Erythroblast (primary cell): Measurements from ENCODE around the gene CFD.
"Not testable (repeated sequence)": the region's sequence is repeated elsewhere in the genome, so short reads cannot be mapped to it uniquely, and the experiment has no call there.

Experiments
- DNase-seq, 2 experiments: peaks; one replicate each; lab custom pipeline; 2025; lab: John Stamatoyannopoulos, UW
- GATA1 ChIP-seq: IDR thresholded peaks from 2 replicates; pipeline ENCODE4 v1.6.1; 2011; ENCODE audit warnings: low read depth, mild to moderate bottlenecking, control low read depth, low read length, moderate library complexity
- POLR2A ChIP-seq: IDR thresholded peaks from 2 replicates; pipeline ENCODE4 v1.6.1; 2011; ENCODE audit warnings: mild to moderate bottlenecking, low read length

The CFD gene

DNA sequence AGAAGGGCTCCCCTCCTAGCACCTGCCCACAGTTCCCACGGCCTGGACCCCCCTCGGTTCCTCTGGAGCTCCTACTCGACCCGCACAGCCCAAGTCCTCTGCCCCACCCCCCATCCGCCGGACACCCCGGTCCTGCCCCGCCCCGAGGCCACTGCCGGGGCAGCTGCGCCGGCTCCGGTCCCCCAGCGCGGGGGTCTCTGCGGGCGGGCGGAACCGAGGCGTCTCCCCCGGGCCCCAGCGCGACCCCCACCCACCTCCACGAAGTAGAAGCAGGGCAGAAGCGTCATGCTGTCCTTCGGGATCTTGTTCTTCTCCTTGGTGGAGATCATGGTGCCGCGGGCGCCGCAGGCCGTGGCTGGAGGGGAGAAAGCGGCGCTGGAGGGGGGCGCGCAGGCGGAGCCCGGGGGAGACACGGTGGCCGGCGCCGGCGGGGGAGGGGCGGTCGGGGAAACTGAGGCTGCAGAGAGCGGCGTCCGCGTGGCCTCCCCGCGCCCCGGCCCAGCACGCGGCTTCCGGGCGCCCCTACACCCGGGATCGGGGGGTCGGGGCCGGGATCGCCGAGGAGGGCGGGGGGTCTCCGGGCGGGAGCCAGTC, 38.1 kb upstream of the CFD start:
- DNase-seq: no peak
- TF ChIP-seq GATA1 (no peak), POLR2A (no peak)

- DNase-seq: no peak
- TF ChIP-seq POLR2A (no peak), GATA1 (no peak)
These were observed 37.5 kb upstream of the CFD start, which contains the start of gene PLPPR3 for GRCh38 chr19:821825-822503. PLPPR3 (minus strand) TSS chr19:821955; CDS start chr19:821559, 396 bp downstream.

GRCh38 chr19:823565-824121, 35.8 kb upstream of the CFD start:
- DNase-seq: no peak
- TF ChIP-seq POLR2A (no peak), GATA1 (no peak)

- TF ChIP-seq GATA1: no peak
- no peak for TF ChIP-seq POLR2A
- DNase-seq: no peak
These were observed 34.6 kb upstream of the CFD start for GRCh38 chr19:824885-825284.

DNA sequence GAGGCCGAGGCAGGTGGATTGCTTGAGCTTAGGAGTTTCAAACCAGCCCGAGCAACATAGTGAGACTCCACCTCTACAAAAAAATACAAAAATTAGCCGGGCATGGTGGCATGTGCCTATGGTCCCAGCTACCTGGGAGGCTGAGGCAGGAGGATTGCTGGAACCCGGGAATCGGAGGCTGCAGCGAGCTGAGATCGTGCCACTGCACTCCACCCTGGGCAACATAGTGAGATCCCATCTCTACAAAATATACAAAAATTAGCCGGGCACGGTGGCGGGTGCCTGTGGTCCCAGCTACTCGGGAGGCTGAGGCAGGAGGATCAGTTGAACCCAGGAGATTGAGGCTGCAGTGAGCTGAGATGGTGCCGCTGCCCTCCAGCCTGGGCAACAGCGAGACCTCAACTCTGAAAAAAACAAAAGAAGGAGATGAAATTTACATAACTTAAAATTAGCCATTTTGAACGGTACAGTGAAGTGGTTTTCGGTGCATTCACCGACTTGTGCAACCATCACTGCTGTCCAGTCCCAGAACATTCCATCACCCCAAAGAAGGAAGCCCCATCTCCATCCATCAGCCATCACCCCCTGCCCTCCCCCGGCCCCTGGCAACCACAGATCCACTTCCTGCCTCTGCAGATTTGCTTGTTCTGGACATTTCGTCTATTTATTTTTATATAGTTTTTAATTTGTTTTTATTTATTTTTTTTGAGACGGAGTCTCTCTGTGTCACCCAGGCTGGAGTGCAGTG, 33.4 kb upstream of the CFD start:
- DNase-seq: no peak
- TF ChIP-seq POLR2A (no peak), GATA1 (no peak)

DNA sequence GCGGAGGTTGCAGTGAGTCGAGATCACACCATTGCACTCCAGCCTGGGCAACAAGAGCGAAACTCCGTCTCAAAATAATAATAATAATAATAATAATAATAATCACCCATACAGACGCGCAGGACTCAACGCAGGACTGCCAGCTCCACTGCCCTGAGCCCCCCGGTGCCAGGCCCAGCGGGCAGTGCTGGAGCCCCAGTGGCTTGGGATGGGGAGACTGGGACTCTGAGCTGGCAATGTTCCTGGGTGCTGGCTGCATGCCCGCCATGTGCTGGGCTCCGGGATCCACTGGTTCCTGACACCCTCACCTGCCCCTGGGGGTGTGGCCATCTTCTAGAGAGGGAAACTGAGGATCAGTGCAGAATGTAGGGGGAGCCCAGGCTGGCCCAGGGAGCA, 32.2 kb upstream of the CFD start:
- no peak for TF ChIP-seq POLR2A
- TF ChIP-seq GATA1: no peak

DNA sequence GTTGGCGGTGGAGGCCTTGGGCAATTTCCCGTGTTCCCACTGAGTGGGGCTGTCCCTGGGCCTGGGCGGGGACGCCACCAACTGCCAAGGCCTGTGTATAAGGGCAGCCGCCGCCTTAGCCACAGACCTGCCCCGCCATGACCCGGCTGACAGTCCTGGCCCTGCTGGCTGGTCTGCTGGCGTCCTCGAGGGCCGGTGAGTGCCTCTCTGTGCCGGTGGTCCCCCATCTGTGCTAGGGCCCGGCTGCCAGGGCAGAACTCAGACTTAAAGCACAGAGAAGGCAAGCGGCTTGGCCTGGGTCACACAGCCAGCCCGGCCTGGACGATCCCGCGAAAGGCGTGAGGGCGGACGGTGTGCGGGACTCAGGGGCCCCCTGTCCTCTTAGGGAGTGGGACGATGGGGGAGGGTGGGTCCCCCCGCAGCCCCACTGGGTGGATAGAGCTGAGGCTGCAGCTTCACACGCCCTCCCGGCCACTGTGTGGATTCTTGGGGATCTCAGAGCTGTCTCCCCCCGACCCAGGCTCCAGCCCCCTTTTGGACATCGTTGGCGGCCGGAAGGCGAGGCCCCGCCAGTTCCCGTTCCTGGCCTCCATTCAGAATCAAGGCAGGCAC, 31.6 kb upstream of the CFD start, which contains the start of gene AZU1:
Gene AZU1, plus strand, starts transcription at position 128 of the 612 bp plus-strand sequence. Its CDS starts 10 bp downstream, at position 138.
- no peak for TF ChIP-seq POLR2A
- TF ChIP-seq GATA1: no peak
- DNase-seq: no peak

More for the DNA sequence above, 32.2 kb upstream of the CFD start:
- no peak for DNase-seq

- no peak for DNase-seq
- TF ChIP-seq POLR2A (no peak), GATA1 (no peak)
These were observed 30.2 kb upstream of the CFD start for GRCh38 chr19:829129-829758.

DNA sequence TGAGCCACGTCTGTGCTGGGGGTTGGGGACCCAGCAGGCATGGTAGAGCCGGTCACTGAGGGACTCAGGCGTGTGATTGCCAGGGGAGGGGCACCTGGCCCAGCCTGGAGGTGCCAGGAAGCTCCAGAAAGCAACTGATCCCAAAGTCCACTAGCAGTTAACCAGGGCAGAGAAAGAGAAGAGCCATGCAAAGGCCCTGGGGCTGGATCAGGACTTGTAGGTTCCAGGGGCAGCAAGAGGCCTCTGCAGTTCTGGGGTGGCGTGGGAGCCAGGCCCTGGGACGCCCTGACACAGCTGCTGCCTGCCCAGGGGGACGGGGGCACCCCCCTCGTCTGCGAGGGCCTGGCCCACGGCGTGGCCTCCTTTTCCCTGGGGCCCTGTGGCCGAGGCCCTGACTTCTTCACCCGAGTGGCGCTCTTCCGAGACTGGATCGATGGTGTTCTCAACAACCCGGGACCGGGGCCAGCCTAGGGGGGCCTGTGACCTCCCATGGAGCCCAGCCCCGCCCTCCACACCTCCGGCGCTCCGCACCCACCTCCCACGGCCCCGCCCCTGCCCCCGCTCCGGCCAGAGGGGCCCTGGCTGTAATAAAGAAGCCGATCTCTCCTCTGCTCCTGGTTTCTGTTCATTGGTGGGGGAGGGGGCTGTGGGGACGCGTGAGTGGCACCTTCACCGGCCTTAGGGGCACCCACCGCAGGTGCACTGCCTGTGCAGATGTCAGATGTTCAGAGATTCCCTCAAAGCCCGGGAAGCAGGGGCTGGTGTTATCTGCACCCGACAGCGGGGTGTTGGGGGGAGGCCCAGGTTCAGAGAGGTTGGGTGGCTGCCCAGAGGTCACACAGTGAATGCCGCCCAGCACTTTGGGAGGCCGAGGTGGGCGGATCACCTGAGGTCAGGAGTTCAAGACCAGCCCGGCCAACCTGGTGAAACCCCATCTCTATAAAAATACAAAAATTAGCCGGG, 27.8 kb upstream of the CFD start:
- DNase-seq: no peak
- TF ChIP-seq GATA1 (no peak), POLR2A (no peak)

DNA sequence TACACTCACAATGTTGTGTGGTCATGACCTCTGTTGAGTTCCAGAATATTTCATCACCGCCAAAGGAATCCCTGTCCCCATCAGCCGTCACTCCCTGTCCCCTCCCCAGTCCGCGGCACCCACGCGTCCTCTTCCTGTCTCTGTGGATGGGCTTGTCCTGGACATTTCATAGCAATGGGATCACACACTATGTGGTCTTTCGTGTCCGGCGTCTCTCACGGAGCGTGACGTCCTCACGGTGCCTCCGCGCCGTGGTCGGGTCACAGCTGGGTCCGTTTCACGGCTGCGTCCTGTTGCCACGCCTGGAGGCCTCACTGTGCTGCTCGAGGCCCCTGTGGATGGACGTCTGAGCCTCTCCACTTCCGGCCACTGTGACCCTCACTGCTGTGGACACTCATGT, 25.2 kb upstream of the CFD start:
- TF ChIP-seq POLR2A: no peak
- TF ChIP-seq GATA1: no peak
- DNase-seq: no peak

DNA sequence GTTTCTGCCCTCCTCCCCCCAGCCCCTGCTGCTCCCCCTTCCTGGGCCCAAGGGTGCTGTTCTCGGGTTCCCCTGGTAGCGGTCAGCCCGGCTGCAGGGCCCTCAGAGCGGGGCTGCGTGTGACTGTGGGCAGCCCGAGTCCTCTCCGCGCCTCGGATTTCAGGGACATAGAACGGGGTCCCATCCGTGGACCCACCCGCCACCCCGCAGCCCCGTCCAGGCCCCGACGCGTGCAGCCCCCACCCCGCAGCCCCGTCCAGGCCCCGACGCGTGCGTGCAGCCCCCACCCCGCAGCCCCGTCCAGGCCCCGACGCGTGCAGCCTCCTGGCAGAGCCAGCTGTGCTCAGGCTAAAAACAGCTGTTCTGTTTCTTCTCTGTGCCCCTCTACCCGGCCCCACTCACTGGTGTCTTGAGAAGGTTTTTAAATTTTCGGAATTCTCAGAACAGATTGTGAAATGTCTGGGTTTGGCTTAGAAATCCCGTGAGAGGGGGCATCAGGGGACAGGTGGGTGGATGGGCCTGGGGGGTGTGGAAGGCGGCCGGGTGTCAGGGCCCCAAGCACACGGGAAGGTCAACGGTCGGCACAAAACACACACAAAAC, 24.2 kb upstream of the CFD start:
- DNase-seq: no peak
- TF ChIP-seq POLR2A: no peak
- TF ChIP-seq GATA1: no peak

DNA sequence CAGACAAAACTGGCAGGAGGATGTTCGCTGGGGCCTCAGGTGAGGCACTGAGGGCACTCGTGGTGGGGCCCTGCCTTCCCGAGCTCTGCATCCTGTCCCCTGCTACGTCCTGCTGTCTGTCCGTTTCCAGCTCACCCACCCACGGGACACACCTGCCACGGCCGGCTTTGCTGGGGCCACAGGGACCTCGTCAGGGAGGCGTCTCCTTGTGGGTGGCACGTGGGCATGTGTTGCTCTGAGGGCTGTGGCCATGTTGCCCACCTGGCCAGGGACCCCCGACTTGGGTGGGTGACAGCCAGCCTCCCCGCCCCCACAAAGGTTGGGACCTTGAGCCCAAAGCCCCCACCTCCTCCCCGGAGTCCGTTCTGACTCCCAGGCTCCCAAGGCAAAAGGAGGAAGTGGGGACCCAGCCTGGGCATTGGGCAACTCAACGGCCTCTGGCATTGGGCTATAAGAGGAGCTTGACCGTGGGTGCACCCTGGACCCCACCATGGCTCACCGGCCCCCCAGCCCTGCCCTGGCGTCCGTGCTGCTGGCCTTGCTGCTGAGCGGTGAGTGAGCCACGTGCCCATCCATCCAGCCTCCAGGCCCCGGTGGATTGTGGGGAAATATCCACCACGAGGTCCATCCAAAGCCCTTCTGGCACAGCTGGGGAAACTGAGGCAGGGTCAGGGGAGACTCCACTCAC, 18.8 kb upstream of the CFD start, which contains the start of gene PRTN3:
Gene PRTN3, plus strand, starts transcription at position 481 of the 688 bp plus-strand sequence. Its CDS starts 10 bp downstream, at position 491.
- TF ChIP-seq GATA1: no peak
- no peak for TF ChIP-seq POLR2A
- DNase-seq: no peak

DNA sequence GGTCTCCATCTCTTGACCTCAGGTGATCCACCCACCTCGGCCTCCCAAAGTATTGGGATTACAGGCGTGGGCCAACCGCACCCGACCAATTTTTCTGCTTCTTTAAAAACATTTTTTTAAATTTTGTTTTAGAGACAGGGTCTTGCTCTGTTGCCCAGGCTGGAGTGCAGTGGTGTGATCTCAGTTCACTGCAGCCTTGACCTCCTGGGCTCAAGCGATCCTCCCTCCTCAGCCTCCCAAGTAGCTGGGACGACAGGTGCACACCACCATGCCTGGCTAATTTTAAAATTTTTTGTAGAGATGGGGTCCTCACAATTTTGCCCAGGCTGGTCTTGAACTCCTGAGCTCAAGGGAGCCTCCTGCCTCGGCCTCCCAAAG, 16.7 kb upstream of the CFD start:
- not testable (repeated sequence) for DNase-seq
